H9 (cell line): ENCODE measurements around the gene BCKDHB. TPM values are rescaled to one million over a fixed set of nuclear protein-coding genes. Genes with fewer than 3 reads are reported as not detected.

Source experiments
- DNase-seq: peaks from one replicate; pipeline ENCODE4 v3.0.0-alpha.2; 2017
- H2AFZ ChIP-seq: one replicate; pipeline ENCODE4 v1.6.1; 2013; ENCODE audit warnings: mild to moderate bottlenecking, low read length, control low read depth, moderate library complexity
- H2AK5ac ChIP-seq: 2 replicates; pipeline ENCODE4 v1.6.1; 2013; ENCODE audit warnings: low read length, control low read depth, mixed read lengths; ENCODE audit not compliant: insufficient read length
- H2BK120ac ChIP-seq: one replicate; pipeline ENCODE4 v1.6.1; 2013; ENCODE audit warnings: low read depth, mild to moderate bottlenecking, low read length, control low read depth, inconsistent platforms; ENCODE audit not compliant: poor library complexity, severe bottlenecking
- H2BK12ac ChIP-seq: 2 replicates; pipeline ENCODE4 v1.6.1; 2013; ENCODE audit warnings: low read length, control low read depth, mixed read lengths, low read depth; ENCODE audit not compliant: insufficient read length
- H2BK15ac ChIP-seq: 2 replicates; pipeline ENCODE4 v1.6.1; 2013; ENCODE audit warnings: low read depth, low read length, control low read depth
- H2BK20ac ChIP-seq: one replicate; pipeline ENCODE4 v1.6.1; 2013; ENCODE audit warnings: low read depth, mild to moderate bottlenecking, low read length, control low read depth, inconsistent platforms; ENCODE audit not compliant: poor library complexity, severe bottlenecking
- H2BK5ac ChIP-seq: 2 replicates; pipeline ENCODE4 v1.6.1; 2013; ENCODE audit warnings: low read length, control low read depth, mixed read lengths; ENCODE audit not compliant: insufficient read length
- H3K14ac ChIP-seq: 2 replicates; pipeline ENCODE4 v1.6.1; 2013; ENCODE audit warnings: low read length, control low read depth; ENCODE audit not compliant: insufficient read depth
- H3K18ac ChIP-seq: 2 replicates; pipeline ENCODE4 v1.6.1; 2013; ENCODE audit warnings: low read depth, mild to moderate bottlenecking, mixed read lengths, low read length, control low read depth; ENCODE audit not compliant: insufficient read length
- H3K23ac ChIP-seq: 2 replicates; pipeline ENCODE4 v1.6.1; 2013; ENCODE audit warnings: low read length, control low read depth, mixed read lengths, low read depth; ENCODE audit not compliant: insufficient read length
- H3K23me2 ChIP-seq: 2 replicates; pipeline ENCODE4 v1.6.1; 2013; ENCODE audit warnings: low read depth, mild to moderate bottlenecking, mixed read lengths, low read length, control low read depth; ENCODE audit not compliant: insufficient read length, poor library complexity, severe bottlenecking
- H3K27ac ChIP-seq: 2 replicates; pipeline ENCODE4 v1.5.1; 2013; ENCODE audit warnings: low read length, control low read depth, mixed read lengths, low read depth; ENCODE audit not compliant: insufficient read length
- H3K27me3 ChIP-seq: 2 replicates; pipeline ENCODE4 v1.6.1; 2013; ENCODE audit warnings: low read length, control low read depth, inconsistent platforms; ENCODE audit not compliant: insufficient read depth
- H3K4ac ChIP-seq: 2 replicates; pipeline ENCODE4 v1.6.1; 2013; ENCODE audit warnings: low read depth, mild to moderate bottlenecking, control low read depth, inconsistent platforms, low read length, moderate library complexity
- H3K4me1 ChIP-seq: 2 replicates; pipeline ENCODE4 v1.6.1; 2013; ENCODE audit warnings: low read length, control low read depth, inconsistent platforms; ENCODE audit not compliant: insufficient read depth
- H3K4me2 ChIP-seq: 2 replicates; pipeline ENCODE4 v1.6.1; 2013; ENCODE audit warnings: low read length, control low read depth, mixed read lengths; ENCODE audit not compliant: insufficient read length, insufficient read depth
- H3K56ac ChIP-seq: 2 replicates; pipeline ENCODE4 v1.6.1; 2013; ENCODE audit warnings: low read depth, mild to moderate bottlenecking, mixed read lengths, low read length, control low read depth; ENCODE audit not compliant: insufficient read length
- H3K79me1 ChIP-seq: 2 replicates; pipeline ENCODE4 v1.6.1; 2013; ENCODE audit warnings: low read depth, mild to moderate bottlenecking, moderate library complexity, low read length, control low read depth, inconsistent platforms; ENCODE audit not compliant: insufficient read depth, poor library complexity, severe bottlenecking
- H3K79me2 ChIP-seq: 2 replicates; pipeline ENCODE4 v1.6.1; 2013; ENCODE audit warnings: low read length, control low read depth, inconsistent platforms; ENCODE audit not compliant: insufficient read depth
- H3K9ac ChIP-seq: 2 replicates; pipeline ENCODE4 v1.6.1; 2013; ENCODE audit warnings: low read length, control low read depth, mixed read lengths; ENCODE audit not compliant: insufficient read length; ENCODE audit errors: extremely low read depth
- H3K9me3 ChIP-seq: one replicate; pipeline ENCODE4 v1.6.1; 2013; ENCODE audit warnings: low read depth, low read length, inconsistent platforms; ENCODE audit not compliant: control insufficient read depth
- H3T11ph ChIP-seq: one replicate; pipeline ENCODE4 v1.6.1; 2013; ENCODE audit warnings: mild to moderate bottlenecking, low read length, control low read depth, inconsistent platforms
- H4K20me1 ChIP-seq: one replicate; pipeline ENCODE4 v1.6.1; 2013; ENCODE audit not compliant: control insufficient read depth, insufficient read length, insufficient read depth
- H4K5ac ChIP-seq: 2 replicates; pipeline ENCODE4 v1.6.1; 2013; ENCODE audit warnings: low read depth, mild to moderate bottlenecking, mixed read lengths, low read length, control low read depth; ENCODE audit not compliant: insufficient read length
- H4K8ac ChIP-seq: replicated peaks from 2 replicates; pipeline ENCODE4 v1.6.1; 2013; ENCODE audit warnings: low read length, control low read depth, mixed read lengths, low read depth; ENCODE audit not compliant: insufficient read length
- H4K91ac ChIP-seq: 2 replicates; pipeline ENCODE4 v1.6.1; 2013; ENCODE audit warnings: low read depth, mild to moderate bottlenecking, moderate library complexity, mixed read lengths, low read length, control low read depth; ENCODE audit not compliant: insufficient read length
- H3K27ac Mint-ChIP-seq, 3 experiments: 2 replicates in 2 of 3; 3 replicates in 1 of 3; pipeline ENCODE4 v1.8.0; 2020 to 2021; ENCODE audit warnings: mixed read lengths in 3 of 3, mild to moderate bottlenecking in 1 of 3, moderate library complexity in 1 of 3
- H3K27me3 Mint-ChIP-seq: 2 replicates; pipeline ENCODE4 v1.8.0; 2021; ENCODE audit warnings: low read depth, mild to moderate bottlenecking, moderate library complexity, mixed read lengths
- H3K36me3 Mint-ChIP-seq, 3 experiments: 2 replicates in 2 of 3; 3 replicates in 1 of 3; pipeline ENCODE4 v1.8.0; 2020 to 2021; ENCODE audit warnings: low read depth in 3 of 3, mixed read lengths in 3 of 3; ENCODE audit not compliant: insufficient read depth in 1 of 3
- H3K4me1 Mint-ChIP-seq, 2 experiments: 2 replicates each; pipeline ENCODE4 v1.8.0; 2020; ENCODE audit warnings: mixed read lengths in 2 of 2
- H3K4me3 Mint-ChIP-seq, 2 experiments: 2 replicates in 1 of 2; 3 replicates in 1 of 2; pipeline ENCODE4 v1.8.0; 2020 to 2021; ENCODE audit warnings: mild to moderate bottlenecking in 2 of 2, mixed read lengths in 2 of 2, moderate library complexity in 1 of 2
- H3K9me3 Mint-ChIP-seq, 2 experiments: 2 replicates in 1 of 2; 3 replicates in 1 of 2; pipeline ENCODE4 v1.8.0; 2020; ENCODE audit warnings: mild to moderate bottlenecking in 2 of 2, mixed read lengths in 2 of 2, moderate library complexity in 1 of 2
- total RNA-seq: library from RNA; stranded (reverse); gene quantifications from 2 replicates; pipeline ENCODE4 v1.2.1, GENCODE V29; 2021
- TF ChIP-seq, protein P1 (sequence below): fragments of 200-600 bp; sonication (generic); conservative IDR thresholded peaks from 3 replicates; pipeline ENCODE4 v1.8.0; 2021; ENCODE audit warnings: antibody characterized with exemption, mild to moderate bottlenecking

BCKDHB gene
- total RNA-seq, 1 experiment from 2014 or later, result 26.6 TPM

DNA sequence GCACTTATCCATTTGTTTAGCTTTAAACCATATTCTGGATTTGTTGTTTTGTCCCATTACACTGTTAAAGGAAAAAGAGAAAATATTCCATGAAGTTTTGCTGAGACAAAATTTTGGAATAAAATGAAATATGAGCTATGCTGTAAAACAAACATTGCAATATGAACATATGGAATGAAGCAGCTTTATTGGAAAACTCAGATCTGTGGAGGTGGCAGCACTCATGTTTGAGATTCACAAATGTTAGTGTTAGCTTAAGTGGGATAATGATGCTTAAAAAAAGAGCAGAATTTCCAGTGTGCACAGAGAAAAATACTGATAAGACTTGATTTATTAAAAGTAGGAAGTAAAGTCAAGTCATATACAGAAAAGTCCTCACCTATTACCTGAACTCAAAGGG, 196.2 kb downstream of the BCKDHB start:
- H3K79me2 ChIP-seq, result no peaks in the 10 kb centered on the region
- no peaks in the 10 kb centered on the region for H3K79me1 ChIP-seq
- H3K9ac ChIP-seq, result no peak overlapping the region
- H4K5ac ChIP-seq, result no peak overlapping the region
- H3K14ac ChIP-seq, result no peak overlapping the region
- no peak for DNase-seq
- no peak overlapping the region for H3K4me3 Mint-ChIP-seq
- H3K27me3 ChIP-seq, result no peaks in the 10 kb centered on the region
- H3K9me3 Mint-ChIP-seq, result no peaks in the 10 kb centered on the region; a peak in 1 of 5 replicates
- no peak overlapping the region for H4K91ac ChIP-seq
- no peak overlapping the region for H3K18ac ChIP-seq
- H2BK12ac ChIP-seq, result no peak overlapping the region
- H3K27ac ChIP-seq, result no peak overlapping the region
- H3K23me2 ChIP-seq, result no peaks in the 10 kb centered on the region
- no peaks in the 10 kb centered on the region for H4K20me1 ChIP-seq
- TF ChIP-seq, protein P1, sequence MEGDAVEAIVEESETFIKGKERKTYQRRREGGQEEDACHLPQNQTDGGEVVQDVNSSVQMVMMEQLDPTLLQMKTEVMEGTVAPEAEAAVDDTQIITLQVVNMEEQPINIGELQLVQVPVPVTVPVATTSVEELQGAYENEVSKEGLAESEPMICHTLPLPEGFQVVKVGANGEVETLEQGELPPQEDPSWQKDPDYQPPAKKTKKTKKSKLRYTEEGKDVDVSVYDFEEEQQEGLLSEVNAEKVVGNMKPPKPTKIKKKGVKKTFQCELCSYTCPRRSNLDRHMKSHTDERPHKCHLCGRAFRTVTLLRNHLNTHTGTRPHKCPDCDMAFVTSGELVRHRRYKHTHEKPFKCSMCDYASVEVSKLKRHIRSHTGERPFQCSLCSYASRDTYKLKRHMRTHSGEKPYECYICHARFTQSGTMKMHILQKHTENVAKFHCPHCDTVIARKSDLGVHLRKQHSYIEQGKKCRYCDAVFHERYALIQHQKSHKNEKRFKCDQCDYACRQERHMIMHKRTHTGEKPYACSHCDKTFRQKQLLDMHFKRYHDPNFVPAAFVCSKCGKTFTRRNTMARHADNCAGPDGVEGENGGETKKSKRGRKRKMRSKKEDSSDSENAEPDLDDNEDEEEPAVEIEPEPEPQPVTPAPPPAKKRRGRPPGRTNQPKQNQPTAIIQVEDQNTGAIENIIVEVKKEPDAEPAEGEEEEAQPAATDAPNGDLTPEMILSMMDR, result no peak
- no peaks in the 10 kb centered on the region; a peak in 2 of 7 replicates for H3K36me3 Mint-ChIP-seq
- no peak overlapping the region for H4K8ac ChIP-seq
- no peak overlapping the region for H3K27ac Mint-ChIP-seq
- H2BK15ac ChIP-seq, result no peak overlapping the region
- no peak overlapping the region for H2BK120ac ChIP-seq
- H3K4ac ChIP-seq, result no peak overlapping the region
- no peaks in the 10 kb centered on the region for H3K4me1 ChIP-seq
- no peak overlapping the region for H3K4me2 ChIP-seq
- H3K27me3 Mint-ChIP-seq, result no peaks in the 10 kb centered on the region
- H2AK5ac ChIP-seq, result no peak overlapping the region
- no peak overlapping the region for H2AFZ ChIP-seq
- H2BK20ac ChIP-seq, result no peak overlapping the region
- H3K56ac ChIP-seq, result no peak overlapping the region
- H3K23ac ChIP-seq, result no peak overlapping the region
- H3K9me3 ChIP-seq, result no peaks in the 10 kb centered on the region
- H3K4me1 Mint-ChIP-seq, result no peaks in the 10 kb centered on the region
- H3T11ph ChIP-seq, result no peak overlapping the region
- no peak overlapping the region for H2BK5ac ChIP-seq
